ENCODE data around the gene THBD. TPM values are rescaled to one million over a fixed set of nuclear protein-coding genes. Genes with fewer than 3 reads are reported as not detected.

THBD gene
- total RNA-seq, 4 donors from 2014 or later: 12.0 to 77.4 (median 39.5) TPM

GRCh38 chr20:23072892-23073586 is 23.6 kb upstream of the THBD start:
- TF ChIP-seq POLR2A (IDR thresholded peaks at IDR 0.05) (no peak), POLR2AphosphoS5 (IDR thresholded peaks at IDR 0.05) (no peak), EP300 (IDR thresholded peaks at IDR 0.05) (no peak), CTCF (IDR thresholded peaks at IDR 0.05) (no peak)
- Histone ChIP-seq H3K36me3 (no peaks in the 10 kb centered on the region), H3K4me3 (no peak overlapping the region), H3K27ac (no peak overlapping the region), H3K9me3 (no peaks in the 10 kb centered on the region), H3K27me3 (peaks cover 4% of the 10 kb centered on the region), H3K4me1 (peaks cover 0 to under 1% (median 0%) of the 10 kb centered on the region in 3 donors)
- no peak for ATAC-seq
- 30 to 53% methylated on average over 9 to 10 of the region's 11 CpGs for WGBS, 2 donors (ENCODE audit: low coverage in 1 of 2)

- no peaks in the 10 kb centered on the region for H3K9me3 ChIP-seq
- no peaks in the 10 kb centered on the region for H3K4me1 ChIP-seq
- TF ChIP-seq EP300 (IDR thresholded peaks at IDR 0.05) (no peak), CTCF (IDR thresholded peaks at IDR 0.05) (no peak), POLR2A (IDR thresholded peaks at IDR 0.05) (no peak), POLR2AphosphoS5 (IDR thresholded peaks at IDR 0.05) (no peak)
- H3K27me3 ChIP-seq: peaks cover 4% of the 10 kb centered on the region
- H3K4me3 ChIP-seq: no peak overlapping the region
- no peak overlapping the region for H3K27ac ChIP-seq
- no peaks in the 10 kb centered on the region for H3K36me3 ChIP-seq
- ATAC-seq: no peak
- 71 to 86% methylated on average over 4 of the region's 4 CpGs for WGBS, 2 donors (ENCODE audit: low coverage in 1 of 2)
Measured at GRCh38 chr20:23071996-23072395, 22.5 kb upstream of the THBD start.

GRCh38 chr20:23071398-23071797 is 21.9 kb upstream of the THBD start:
- H3K4me1 ChIP-seq: no peaks in the 10 kb centered on the region
- H3K27ac ChIP-seq: no peak overlapping the region
- no peak for ATAC-seq
- TF ChIP-seq POLR2A (IDR thresholded peaks at IDR 0.05): no peak
- no peak for TF ChIP-seq EP300 (IDR thresholded peaks at IDR 0.05)
- TF ChIP-seq POLR2AphosphoS5 (IDR thresholded peaks at IDR 0.05): no peak
- TF ChIP-seq CTCF (IDR thresholded peaks at IDR 0.05): no peak
- H3K4me3 ChIP-seq: no peak overlapping the region
- no peaks in the 10 kb centered on the region for H3K9me3 ChIP-seq
- 62 to 63% methylated on average over 3 of the region's 3 CpGs for WGBS, 2 donors (ENCODE audit: low coverage in 1 of 2)
- H3K27me3 ChIP-seq: peaks cover 5% of the 10 kb centered on the region
- no peaks in the 10 kb centered on the region for H3K36me3 ChIP-seq

GRCh38 chr20:23069108-23069507 is 19.6 kb upstream of the THBD start:
- H3K4me1 ChIP-seq: no peaks in the 10 kb centered on the region
- H3K4me3 ChIP-seq: no peak overlapping the region
- peaks cover 7% of the 10 kb centered on the region for H3K27me3 ChIP-seq
- TF ChIP-seq POLR2A (IDR thresholded peaks at IDR 0.05) (no peak), POLR2AphosphoS5 (IDR thresholded peaks at IDR 0.05) (no peak), EP300 (IDR thresholded peaks at IDR 0.05) (no peak)
- no peaks in the 10 kb centered on the region for H3K9me3 ChIP-seq
- H3K36me3 ChIP-seq: no peaks in the 10 kb centered on the region
- ATAC-seq: no peak
- WGBS, 2 donors (ENCODE audit: low coverage in 1 of 2): 68 to 81% methylated on average over 2 of the region's 2 CpGs
- no peak overlapping the region for H3K27ac ChIP-seq

- Histone ChIP-seq H3K27ac (no peak overlapping the region), H3K4me1 (no peaks in the 10 kb centered on the region), H3K27me3 (peaks cover 7% of the 10 kb centered on the region), H3K36me3 (no peaks in the 10 kb centered on the region), H3K4me3 (no peak overlapping the region), H3K9me3 (no peaks in the 10 kb centered on the region)
- ATAC-seq: no peak
- WGBS, 2 donors (ENCODE audit: low coverage in 1 of 2): 92 to 100% methylated on average over 1 of the region's 1 CpG
- no peak for TF ChIP-seq CTCF (IDR thresholded peaks at IDR 0.05)
- no peak for TF ChIP-seq EP300 (IDR thresholded peaks at IDR 0.05)
- TF ChIP-seq POLR2AphosphoS5 (IDR thresholded peaks at IDR 0.05): no peak
- TF ChIP-seq POLR2A (IDR thresholded peaks at IDR 0.05): no peak
Measured at GRCh38 chr20:23068283-23068682, 18.8 kb upstream of the THBD start.
